K562 (cell line): ENCODE results near the gene EGLN3. TPM values are rescaled to one million over a fixed set of nuclear protein-coding genes. Genes with fewer than 3 reads are reported as not detected.
A peak's percentile ranks its signal among the peaks of the same experiment; 100 is the strongest.

ENCODE experiments used
- CREM ChIP-seq: IDR thresholded peaks from 2 replicates; pipeline ENCODE4 v1.6.1; 2014; ENCODE audit warnings: antibody characterized with exemption, low read depth
- GTF2E2 ChIP-seq: fragments of 200-800 bp; sonication (Bioruptor generic); IDR thresholded peaks from 2 replicates; pipeline ENCODE4 v1.6.1; 2016; ENCODE audit warnings: missing genetic modification characterization, missing compliant biosample characterization
- MAFK ChIP-seq: IDR thresholded peaks from 2 replicates; pipeline ENCODE4 v1.6.1; 2011; ENCODE audit warnings: low read length, improper control_type of control experiment
- NONO ChIP-seq, 2 experiments: fragments of 200-400 bp in 1 of 2; fragments of 450-650 bp in 1 of 2; formaldehyde crosslinking in 1 of 2; IDR thresholded peaks; 2 replicates each; pipeline ENCODE4 v1.6.1; 2017; ENCODE audit warnings: low read depth in 2 of 2, mild to moderate bottlenecking in 2 of 2, moderate library complexity in 2 of 2, low read length in 1 of 2
- NR2F6 ChIP-seq: fragments of 450-650 bp; formaldehyde crosslinking; IDR thresholded peaks from 2 replicates; pipeline ENCODE4 v1.4.0; 2020; ENCODE audit warnings: mild to moderate bottlenecking
- POLR2B ChIP-seq: fragments of 450-650 bp; IDR thresholded peaks from 2 replicates; pipeline ENCODE4 v1.6.1; 2018; ENCODE audit warnings: low read depth; ENCODE audit not compliant: partially characterized antibody
- RBFOX2 ChIP-seq: fragments of 200-400 bp; formaldehyde crosslinking; IDR thresholded peaks from 2 replicates; pipeline ENCODE4 v1.6.1; 2017; ENCODE audit warnings: low read depth, mild to moderate bottlenecking, low read length, moderate library complexity
- SMAD3 ChIP-seq: fragments of 450-650 bp; formaldehyde crosslinking; conservative IDR thresholded peaks from 2 replicates; pipeline ENCODE4 v1.4.0; 2020; ENCODE audit warnings: mild to moderate bottlenecking
- ZNF354B ChIP-seq: fragments of 250-450 bp; sonication (Bioruptor Pico); IDR thresholded peaks from 2 replicates; pipeline ENCODE4 v1.4.0; 2020
- polyA plus RNA-seq, 8 experiments: library from polyadenylated mRNA; depleted of rRNA in 4 of 8; stranded (reverse) in 5 of 8; unstranded in 3 of 8; fragments of >200 nt; fragmentation: Nextera tagmentation in 2 of 8; fragmentation: Illumina TruSeq in 1 of 8; extraction: Ambion mirVana in 2 of 8; extraction: Trizol in 1 of 8; gene quantifications; 2 replicates each; pipeline versions ENCODE4 v1.2.1 to v1.2.3, GENCODE V29; 2011 to 2014; ENCODE audit warnings: inconsistent platforms in 1 of 8, missing spikeins in 1 of 8
- total RNA-seq, 7 experiments: library from RNA; depleted of rRNA in 6 of 7; stranded (reverse); fragments of >200 nt in 6 of 7; fragmentation: Illumina TruSeq in 2 of 7; extraction: Trizol in 2 of 7; gene quantifications; 2 replicates each; pipeline versions ENCODE4 v1.2.1 to v1.2.3, GENCODE V29; 2011 to 2021; ENCODE audit warnings: low replicate concordance in 1 of 7
- TF ChIP-seq, protein P1 (sequence below): fragments of 450-650 bp; formaldehyde crosslinking; conservative IDR thresholded peaks from 2 replicates; pipeline ENCODE4 v1.4.0; 2022; ENCODE audit warnings: mild to moderate bottlenecking, missing genetic modification characterization
- TF ChIP-seq, protein P2 (sequence below): fragments of 450-650 bp; IDR thresholded peaks from 2 replicates; pipeline ENCODE4 v1.6.1; 2014; ENCODE audit warnings: low read depth, mild to moderate bottlenecking, moderate library complexity, borderline replicate concordance
- TF ChIP-seq, protein P3 (sequence below): fragments of 250-450 bp; sonication (Bioruptor Pico); IDR thresholded peaks from 2 replicates; pipeline ENCODE4 v1.5.0; 2020; ENCODE audit warnings: mild to moderate bottlenecking, borderline replicate concordance
- TF ChIP-seq, protein P4 (sequence below), 2 experiments: fragments of 450-650 bp; IDR thresholded peaks; 2 replicates each; pipeline ENCODE4 v1.6.1; 2016; ENCODE audit warnings: mild to moderate bottlenecking in 2 of 2, borderline replicate concordance in 1 of 2, low read depth in 1 of 2, moderate library complexity in 1 of 2

The EGLN3 gene
- total and polyA plus RNA-seq, 9 of the 15 experiments (the other 6 are each of a cell fraction or from before 2014, with no cell fraction given) = 2.5 to 87.6 (median 5.8) TPM

- TF ChIP-seq, protein P1, sequence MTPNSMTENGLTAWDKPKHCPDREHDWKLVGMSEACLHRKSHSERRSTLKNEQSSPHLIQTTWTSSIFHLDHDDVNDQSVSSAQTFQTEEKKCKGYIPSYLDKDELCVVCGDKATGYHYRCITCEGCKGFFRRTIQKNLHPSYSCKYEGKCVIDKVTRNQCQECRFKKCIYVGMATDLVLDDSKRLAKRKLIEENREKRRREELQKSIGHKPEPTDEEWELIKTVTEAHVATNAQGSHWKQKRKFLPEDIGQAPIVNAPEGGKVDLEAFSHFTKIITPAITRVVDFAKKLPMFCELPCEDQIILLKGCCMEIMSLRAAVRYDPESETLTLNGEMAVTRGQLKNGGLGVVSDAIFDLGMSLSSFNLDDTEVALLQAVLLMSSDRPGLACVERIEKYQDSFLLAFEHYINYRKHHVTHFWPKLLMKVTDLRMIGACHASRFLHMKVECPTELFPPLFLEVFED (CRISPR knock-in tag) = no peak
- TF ChIP-seq CREM (peak; percentile 68), NONO (IDR thresholded peaks at IDR 0.05; ENCODE audit: low read depth in 2 of 2, low read length in 1 of 2) (peak; percentile 44 to 89; a peak in 3 of 4 replicates), SMAD3 (CRISPR knock-in tag) (no peak), ZNF354B (no peak), NR2F6 (CRISPR knock-in tag) (no peak), RBFOX2 (peak; percentile 98), MAFK (no peak), POLR2B (peak; percentile 97), GTF2E2 (tag) (no peak)
- TF ChIP-seq, protein P2, sequence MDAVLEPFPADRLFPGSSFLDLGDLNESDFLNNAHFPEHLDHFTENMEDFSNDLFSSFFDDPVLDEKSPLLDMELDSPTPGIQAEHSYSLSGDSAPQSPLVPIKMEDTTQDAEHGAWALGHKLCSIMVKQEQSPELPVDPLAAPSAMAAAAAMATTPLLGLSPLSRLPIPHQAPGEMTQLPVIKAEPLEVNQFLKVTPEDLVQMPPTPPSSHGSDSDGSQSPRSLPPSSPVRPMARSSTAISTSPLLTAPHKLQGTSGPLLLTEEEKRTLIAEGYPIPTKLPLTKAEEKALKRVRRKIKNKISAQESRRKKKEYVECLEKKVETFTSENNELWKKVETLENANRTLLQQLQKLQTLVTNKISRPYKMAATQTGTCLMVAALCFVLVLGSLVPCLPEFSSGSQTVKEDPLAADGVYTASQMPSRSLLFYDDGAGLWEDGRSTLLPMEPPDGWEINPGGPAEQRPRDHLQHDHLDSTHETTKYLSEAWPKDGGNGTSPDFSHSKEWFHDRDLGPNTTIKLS = peak; percentile 34; the same call in 1 of the 2 replicates
- TF ChIP-seq, protein P3, sequence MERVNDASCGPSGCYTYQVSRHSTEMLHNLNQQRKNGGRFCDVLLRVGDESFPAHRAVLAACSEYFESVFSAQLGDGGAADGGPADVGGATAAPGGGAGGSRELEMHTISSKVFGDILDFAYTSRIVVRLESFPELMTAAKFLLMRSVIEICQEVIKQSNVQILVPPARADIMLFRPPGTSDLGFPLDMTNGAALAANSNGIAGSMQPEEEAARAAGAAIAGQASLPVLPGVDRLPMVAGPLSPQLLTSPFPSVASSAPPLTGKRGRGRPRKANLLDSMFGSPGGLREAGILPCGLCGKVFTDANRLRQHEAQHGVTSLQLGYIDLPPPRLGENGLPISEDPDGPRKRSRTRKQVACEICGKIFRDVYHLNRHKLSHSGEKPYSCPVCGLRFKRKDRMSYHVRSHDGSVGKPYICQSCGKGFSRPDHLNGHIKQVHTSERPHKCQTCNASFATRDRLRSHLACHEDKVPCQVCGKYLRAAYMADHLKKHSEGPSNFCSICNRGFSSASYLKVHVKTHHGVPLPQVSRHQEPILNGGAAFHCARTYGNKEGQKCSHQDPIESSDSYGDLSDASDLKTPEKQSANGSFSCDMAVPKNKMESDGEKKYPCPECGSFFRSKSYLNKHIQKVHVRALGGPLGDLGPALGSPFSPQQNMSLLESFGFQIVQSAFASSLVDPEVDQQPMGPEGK (CRISPR knock-in tag) = no peak
- TF ChIP-seq, protein P4, sequence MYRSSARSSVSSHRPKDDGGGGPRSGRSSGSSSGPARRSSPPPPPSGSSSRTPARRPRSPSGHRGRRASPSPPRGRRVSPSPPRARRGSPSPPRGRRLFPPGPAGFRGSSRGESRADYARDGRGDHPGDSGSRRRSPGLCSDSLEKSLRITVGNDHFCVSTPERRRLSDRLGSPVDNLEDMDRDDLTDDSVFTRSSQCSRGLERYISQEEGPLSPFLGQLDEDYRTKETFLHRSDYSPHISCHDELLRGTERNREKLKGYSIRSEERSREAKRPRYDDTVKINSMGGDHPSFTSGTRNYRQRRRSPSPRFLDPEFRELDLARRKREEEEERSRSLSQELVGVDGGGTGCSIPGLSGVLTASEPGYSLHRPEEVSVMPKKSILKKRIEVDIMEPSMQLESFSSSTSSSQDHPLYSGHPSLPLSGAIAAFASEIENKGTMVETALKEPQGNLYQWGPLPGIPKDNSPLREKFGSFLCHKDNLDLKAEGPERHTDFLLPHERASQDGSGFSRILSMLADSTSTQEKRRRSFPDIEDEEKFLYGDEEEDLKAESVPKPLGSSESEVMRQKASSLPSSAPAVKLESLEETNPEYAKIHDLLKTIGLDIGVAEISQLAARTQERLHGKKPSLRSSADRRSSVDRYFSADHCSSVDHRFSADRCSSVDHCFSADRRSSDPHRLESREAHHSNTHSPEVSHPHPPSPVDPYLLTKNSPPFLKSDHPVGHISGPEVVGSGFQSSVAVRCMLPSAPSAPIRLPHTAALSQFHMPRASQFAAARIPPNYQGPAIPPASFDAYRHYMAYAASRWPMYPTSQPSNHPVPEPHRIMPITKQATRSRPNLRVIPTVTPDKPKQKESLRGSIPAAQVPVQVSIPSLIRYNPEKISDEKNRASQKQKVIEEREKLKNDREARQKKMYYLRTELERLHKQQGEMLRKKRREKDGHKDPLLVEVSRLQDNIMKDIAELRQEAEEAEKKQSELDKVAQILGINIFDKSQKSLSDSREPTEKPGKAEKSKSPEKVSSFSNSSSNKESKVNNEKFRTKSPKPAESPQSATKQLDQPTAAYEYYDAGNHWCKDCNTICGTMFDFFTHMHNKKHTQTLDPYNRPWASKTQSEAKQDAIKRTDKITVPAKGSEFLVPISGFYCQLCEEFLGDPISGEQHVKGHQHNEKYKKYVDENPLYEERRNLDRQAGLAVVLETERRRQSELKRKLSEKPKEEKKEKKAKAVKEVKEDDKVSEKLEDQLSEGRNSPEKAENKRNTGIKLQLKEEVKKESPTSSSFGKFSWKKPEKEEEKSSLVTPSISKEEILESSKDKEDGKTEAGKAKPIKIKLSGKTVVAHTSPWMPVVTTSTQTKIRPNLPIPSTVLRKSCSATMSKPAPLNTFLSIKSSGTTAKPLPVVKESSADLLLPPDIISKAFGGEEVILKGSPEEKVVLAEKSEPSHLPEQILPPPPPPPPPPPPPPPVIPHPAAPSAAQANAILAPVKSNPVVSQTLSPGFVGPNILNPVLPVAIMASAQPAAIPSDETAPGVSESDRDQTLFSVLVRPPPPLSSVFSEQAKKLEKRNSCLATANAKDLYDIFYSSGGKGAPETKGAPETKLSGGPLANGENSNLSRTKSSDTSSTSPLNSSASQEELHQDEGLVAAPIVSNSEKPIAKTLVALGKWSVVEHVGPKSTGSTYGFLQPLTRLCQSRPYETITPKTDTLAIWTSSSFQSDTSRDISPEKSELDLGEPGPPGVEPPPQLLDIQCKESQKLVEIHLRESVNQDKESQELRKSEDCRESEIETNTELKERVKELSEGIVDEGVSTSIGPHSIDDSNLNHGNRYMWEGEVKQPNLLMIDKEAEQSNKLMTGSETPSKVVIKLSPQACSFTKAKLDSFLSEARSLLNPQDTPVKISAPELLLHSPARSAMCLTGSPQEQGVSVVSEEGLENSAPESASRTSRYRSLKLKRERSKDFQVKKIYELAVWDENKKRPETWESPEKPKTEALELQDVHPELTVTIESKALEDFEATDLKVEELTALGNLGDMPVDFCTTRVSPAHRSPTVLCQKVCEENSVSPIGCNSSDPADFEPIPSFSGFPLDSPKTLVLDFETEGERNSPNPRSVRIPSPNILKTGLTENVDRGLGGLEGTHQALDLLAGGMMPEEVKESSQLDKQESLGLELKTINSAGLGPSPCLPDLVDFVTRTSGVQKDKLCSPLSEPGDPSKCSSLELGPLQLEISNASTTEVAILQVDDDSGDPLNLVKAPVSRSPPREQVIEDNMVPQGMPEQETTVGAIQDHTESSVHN (IDR thresholded peaks at IDR 0.05; ENCODE audit: borderline replicate concordance in 1 of 2, low read depth in 1 of 2) = no peak
Measured at GRCh38 chr14:33950320-33951182, at the start of gene EGLN3 (continued).
